HEK293 (cell line): Measurements from ENCODE around the gene LRP1-AS.

Source experiments
- BCL11A ChIP-seq: fragments of 450-650 bp; formaldehyde crosslinking; IDR thresholded peaks from 2 replicates; pipeline ENCODE4 v1.5.1; 2016; ENCODE audit warnings: low read depth, missing biosample characterization, missing genetic modification characterization
- GLI2 ChIP-seq: fragments of 450-650 bp; formaldehyde crosslinking; IDR thresholded peaks from 2 replicates; pipeline ENCODE4; 2017; ENCODE audit warnings: missing biosample characterization, missing genetic modification characterization, low read depth, borderline replicate concordance
- GLIS2 ChIP-seq: fragments of 450-650 bp; formaldehyde crosslinking; IDR thresholded peaks from 2 replicates; pipeline ENCODE4 v1.5.1; 2016; ENCODE audit warnings: missing biosample characterization, missing genetic modification characterization
- HOXD13 ChIP-seq: sonication (generic); formaldehyde crosslinking; IDR thresholded peaks from 2 replicates; pipeline ENCODE4 v1.8.0; 2022; ENCODE audit warnings: missing genetic modification reagents, borderline replicate concordance
- KLF7 ChIP-seq: fragments of 450-650 bp; formaldehyde crosslinking; IDR thresholded peaks from 2 replicates; pipeline ENCODE4 v1.5.1; 2016; ENCODE audit warnings: missing biosample characterization, missing genetic modification characterization, borderline replicate concordance
- PRDM1 ChIP-seq: fragments of 450-650 bp; formaldehyde crosslinking; IDR thresholded peaks from 2 replicates; pipeline ENCODE4; 2016; ENCODE audit warnings: missing biosample characterization, missing genetic modification characterization
- SCRT1 ChIP-seq: fragments of 450-650 bp; formaldehyde crosslinking; IDR thresholded peaks from 2 replicates; pipeline ENCODE4 v1.5.1; 2016; ENCODE audit warnings: missing biosample characterization, missing genetic modification characterization, borderline replicate concordance
- SETDB1 ChIP-seq: IDR thresholded peaks from one replicate; pipeline ENCODE4 v1.6.1; 2017; ENCODE audit warnings: mild to moderate bottlenecking, low read length, moderate library complexity, mixed read lengths; ENCODE audit not compliant: insufficient read length
- YY1 ChIP-seq: fragments of 450-650 bp; formaldehyde crosslinking; IDR thresholded peaks from 2 replicates; pipeline ENCODE4 v1.5.1; 2018; ENCODE audit warnings: missing biosample characterization, missing genetic modification characterization
- ZBTB8A ChIP-seq: fragments of 450-650 bp; formaldehyde crosslinking; IDR thresholded peaks from 2 replicates; pipeline ENCODE4 v1.5.1; 2016; ENCODE audit warnings: missing biosample characterization, missing genetic modification characterization
- ZFP69B ChIP-seq: fragments of 450-650 bp; formaldehyde crosslinking; IDR thresholded peaks from 2 replicates; pipeline ENCODE4 v1.5.1; 2016; ENCODE audit warnings: missing biosample characterization, missing genetic modification characterization
- ZNF10 ChIP-seq: fragments of 450-650 bp; formaldehyde crosslinking; IDR thresholded peaks from 2 replicates; pipeline ENCODE4 v1.5.1; 2017; ENCODE audit warnings: missing biosample characterization, missing genetic modification characterization
- ZNF211 ChIP-seq: fragments of 450-650 bp; formaldehyde crosslinking; IDR thresholded peaks from 2 replicates; pipeline ENCODE4 v1.5.1; 2016; ENCODE audit warnings: low read depth, missing biosample characterization, missing genetic modification characterization
- ZNF223 ChIP-seq: fragments of 450-650 bp; formaldehyde crosslinking; IDR thresholded peaks from 2 replicates; pipeline ENCODE4 v1.5.1; 2016; ENCODE audit warnings: missing biosample characterization, missing genetic modification characterization
- ZNF23 ChIP-seq: fragments of 450-650 bp; formaldehyde crosslinking; IDR thresholded peaks from 2 replicates; pipeline ENCODE4 v1.5.1; 2016; ENCODE audit warnings: missing biosample characterization, missing genetic modification characterization, borderline replicate concordance
- ZNF239 ChIP-seq: fragments of 450-650 bp; formaldehyde crosslinking; IDR thresholded peaks from 2 replicates; pipeline ENCODE4 v1.5.1; 2016; ENCODE audit warnings: missing biosample characterization, missing genetic modification characterization
- ZNF311 ChIP-seq: fragments of 450-650 bp; formaldehyde crosslinking; IDR thresholded peaks from 2 replicates; pipeline ENCODE4 v1.5.1; 2017; ENCODE audit warnings: missing biosample characterization, missing genetic modification characterization, borderline replicate concordance
- ZNF341 ChIP-seq: fragments of 450-650 bp; formaldehyde crosslinking; IDR thresholded peaks from 2 replicates; pipeline ENCODE4; 2016; ENCODE audit warnings: low read depth, missing biosample characterization, missing genetic modification characterization
- ZNF354C ChIP-seq: fragments of 450-650 bp; formaldehyde crosslinking; IDR thresholded peaks from 2 replicates; pipeline ENCODE4 v1.5.1; 2016; ENCODE audit warnings: missing biosample characterization, missing genetic modification characterization, low read depth, borderline replicate concordance
- ZNF37A ChIP-seq: fragments of 450-650 bp; IDR thresholded peaks from 2 replicates; pipeline ENCODE4 v1.5.1; 2018; ENCODE audit warnings: missing biosample characterization, missing genetic modification characterization
- ZNF501 ChIP-seq: fragments of 450-650 bp; formaldehyde crosslinking; IDR thresholded peaks from 2 replicates; pipeline ENCODE4 v1.5.1; 2016; ENCODE audit warnings: missing biosample characterization, missing genetic modification characterization
- ZNF549 ChIP-seq: fragments of 450-650 bp; IDR thresholded peaks from 2 replicates; pipeline ENCODE4 v1.5.1; 2018; ENCODE audit warnings: missing biosample characterization, missing genetic modification characterization, mild to moderate bottlenecking, inconsistent platforms, moderate library complexity
- ZNF624 ChIP-seq: fragments of 450-650 bp; formaldehyde crosslinking; IDR thresholded peaks from 2 replicates; pipeline ENCODE4 v1.5.1; 2017; ENCODE audit warnings: missing biosample characterization, missing genetic modification characterization
- ZNF626 ChIP-seq: fragments of 450-650 bp; sonication (Bioruptor Pico); formaldehyde crosslinking; IDR thresholded peaks from 2 replicates; pipeline ENCODE4 v1.5.1; 2018; ENCODE audit warnings: missing biosample characterization, missing genetic modification characterization, inconsistent platforms
- ZNF707 ChIP-seq: fragments of 450-650 bp; formaldehyde crosslinking; IDR thresholded peaks from 2 replicates; pipeline ENCODE4 v1.5.1; 2016; ENCODE audit warnings: missing biosample characterization, missing genetic modification characterization
- ZNF768 ChIP-seq: fragments of 450-650 bp; formaldehyde crosslinking; IDR thresholded peaks from 2 replicates; pipeline ENCODE4 v1.5.1; 2018; ENCODE audit warnings: missing biosample characterization, mild to moderate bottlenecking, missing genetic modification characterization
- ZNF776 ChIP-seq: fragments of 450-650 bp; formaldehyde crosslinking; IDR thresholded peaks from 2 replicates; pipeline ENCODE4 v1.5.0; 2017; ENCODE audit warnings: missing biosample characterization, missing genetic modification characterization, borderline replicate concordance
- ZNF792 ChIP-seq: fragments of 450-650 bp; formaldehyde crosslinking; IDR thresholded peaks from 2 replicates; pipeline ENCODE4 v1.5.1; 2016; ENCODE audit warnings: missing biosample characterization, missing genetic modification characterization
- ZSCAN23 ChIP-seq: fragments of 450-650 bp; formaldehyde crosslinking; IDR thresholded peaks from 2 replicates; pipeline ENCODE4 v1.5.1; 2016; ENCODE audit warnings: missing biosample characterization, missing genetic modification characterization
- TF ChIP-seq, protein P1 (sequence below): fragments of 450-650 bp; formaldehyde crosslinking; IDR thresholded peaks from 2 replicates; pipeline ENCODE4 v1.5.1; 2016; ENCODE audit warnings: missing biosample characterization, missing genetic modification characterization
- TF ChIP-seq, protein P2 (sequence below): fragments of 450-650 bp; formaldehyde crosslinking; conservative IDR thresholded peaks from 2 replicates; pipeline ENCODE4 v1.5.1; 2016; ENCODE audit warnings: low read depth, missing biosample characterization, missing genetic modification characterization
- TF ChIP-seq, protein P3 (sequence below): fragments of 450-650 bp; formaldehyde crosslinking; IDR thresholded peaks from 2 replicates; pipeline ENCODE4 v1.5.1; 2016; ENCODE audit warnings: missing biosample characterization, missing genetic modification characterization
- TF ChIP-seq, protein P4 (sequence below): fragments of 450-650 bp; formaldehyde crosslinking; IDR thresholded peaks from 2 replicates; pipeline ENCODE4 v1.5.1; 2016; ENCODE audit warnings: missing biosample characterization, missing genetic modification characterization

LRP1-AS gene

DNA sequence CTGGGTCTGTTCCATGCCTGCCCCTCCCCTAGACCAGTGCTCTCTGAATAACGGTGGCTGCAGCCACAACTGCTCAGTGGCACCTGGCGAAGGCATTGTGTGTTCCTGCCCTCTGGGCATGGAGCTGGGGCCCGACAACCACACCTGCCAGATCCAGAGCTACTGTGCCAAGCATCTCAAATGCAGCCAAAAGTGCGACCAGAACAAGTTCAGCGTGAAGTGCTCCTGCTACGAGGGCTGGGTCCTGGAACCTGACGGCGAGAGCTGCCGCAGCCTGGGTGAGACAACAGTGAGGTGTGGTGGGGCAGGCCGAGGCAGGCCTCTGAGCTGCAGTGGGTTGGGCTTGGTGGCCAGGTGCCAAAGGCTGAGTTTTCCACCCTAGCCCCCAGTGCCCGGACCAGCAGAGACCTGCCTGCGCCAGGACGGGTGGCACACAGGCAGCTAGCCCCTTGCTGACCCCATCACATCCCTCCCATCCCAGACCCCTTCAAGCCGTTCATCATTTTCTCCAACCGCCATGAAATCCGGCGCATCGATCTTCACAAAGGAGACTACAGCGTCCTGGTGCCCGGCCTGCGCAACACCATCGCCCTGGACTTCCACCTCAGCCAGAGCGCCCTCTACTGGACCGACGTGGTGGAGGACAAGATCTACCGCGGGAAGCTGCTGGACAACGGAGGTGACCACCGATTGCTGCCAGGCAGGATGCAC is 28.2 kb upstream of the LRP1-AS start (continued):
- TF ChIP-seq ZNF341 (tag by site-specific recombination) (no peak), ZNF792 (tag by site-specific recombination) (no peak), SCRT1 (tag by site-specific recombination) (no peak), ZNF223 (tag by site-specific recombination) (peak; percentile 87), ZNF211 (tag by site-specific recombination) (no peak), SETDB1 (no peak), ZNF776 (tag by site-specific recombination) (no peak), GLIS2 (tag by site-specific recombination) (no peak), YY1 (no peak), ZNF707 (no peak), ZNF768 (tag by site-specific recombination) (no peak), ZNF624 (tag by site-specific recombination) (no peak), BCL11A (peak; percentile 85; the same call in 1 of the 2 replicates), ZNF10 (tag by site-specific recombination) (no peak), ZNF311 (tag by site-specific recombination) (no peak), ZNF626 (tag by site-specific recombination) (no peak), ZNF354C (tag by site-specific recombination) (no peak), ZBTB8A (peak; percentile 73), ZNF549 (tag by site-specific recombination) (no peak), ZFP69B (tag by site-specific recombination) (no peak), HOXD13 (CRISPR knock-in tag) (no peak), ZNF239 (tag by site-specific recombination) (no peak), ZSCAN23 (tag by site-specific recombination) (0 out of 2 replicates have a peak, but pooled peaks have one; percentile 65), PRDM1 (no peak), ZNF501 (tag by site-specific recombination) (peak; percentile 57; the same call in 1 of the 2 replicates), ZNF37A (no peak), GLI2 (tag by site-specific recombination) (no peak), KLF7 (tag by site-specific recombination) (no peak), ZNF23 (no peak)
- TF ChIP-seq, protein P1, sequence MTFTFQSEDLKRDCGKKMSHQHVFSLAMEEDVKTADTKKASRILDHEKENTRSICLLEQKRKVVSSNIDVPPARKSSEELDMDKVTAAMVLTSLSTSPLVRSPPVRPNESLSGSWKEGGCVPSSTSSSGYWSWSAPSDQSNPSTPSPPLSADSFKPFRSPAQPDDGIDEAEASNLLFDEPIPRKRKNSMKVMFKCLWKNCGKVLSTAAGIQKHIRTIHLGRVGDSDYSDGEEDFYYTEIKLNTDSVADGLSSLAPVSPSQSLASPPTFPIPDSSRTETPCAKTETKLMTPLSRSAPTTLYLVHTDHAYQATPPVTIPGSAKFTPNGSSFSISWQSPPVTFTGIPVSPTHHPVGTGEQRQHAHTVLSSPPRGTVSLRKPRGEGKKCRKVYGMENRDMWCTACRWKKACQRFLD (tag by site-specific recombination) = no peak
- TF ChIP-seq, protein P2, sequence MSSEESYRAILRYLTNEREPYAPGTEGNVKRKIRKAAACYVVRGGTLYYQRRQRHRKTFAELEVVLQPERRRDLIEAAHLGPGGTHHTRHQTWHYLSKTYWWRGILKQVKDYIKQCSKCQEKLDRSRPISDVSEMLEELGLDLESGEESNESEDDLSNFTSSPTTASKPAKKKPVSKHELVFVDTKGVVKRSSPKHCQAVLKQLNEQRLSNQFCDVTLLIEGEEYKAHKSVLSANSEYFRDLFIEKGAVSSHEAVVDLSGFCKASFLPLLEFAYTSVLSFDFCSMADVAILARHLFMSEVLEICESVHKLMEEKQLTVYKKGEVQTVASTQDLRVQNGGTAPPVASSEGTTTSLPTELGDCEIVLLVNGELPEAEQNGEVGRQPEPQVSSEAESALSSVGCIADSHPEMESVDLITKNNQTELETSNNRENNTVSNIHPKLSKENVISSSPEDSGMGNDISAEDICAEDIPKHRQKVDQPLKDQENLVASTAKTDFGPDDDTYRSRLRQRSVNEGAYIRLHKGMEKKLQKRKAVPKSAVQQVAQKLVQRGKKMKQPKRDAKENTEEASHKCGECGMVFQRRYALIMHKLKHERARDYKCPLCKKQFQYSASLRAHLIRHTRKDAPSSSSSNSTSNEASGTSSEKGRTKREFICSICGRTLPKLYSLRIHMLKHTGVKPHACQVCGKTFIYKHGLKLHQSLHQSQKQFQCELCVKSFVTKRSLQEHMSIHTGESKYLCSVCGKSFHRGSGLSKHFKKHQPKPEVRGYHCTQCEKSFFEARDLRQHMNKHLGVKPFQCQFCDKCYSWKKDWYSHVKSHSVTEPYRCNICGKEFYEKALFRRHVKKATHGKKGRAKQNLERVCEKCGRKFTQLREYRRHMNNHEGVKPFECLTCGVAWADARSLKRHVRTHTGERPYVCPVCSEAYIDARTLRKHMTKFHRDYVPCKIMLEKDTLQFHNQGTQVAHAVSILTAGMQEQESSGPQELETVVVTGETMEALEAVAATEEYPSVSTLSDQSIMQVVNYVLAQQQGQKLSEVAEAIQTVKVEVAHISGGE (tag by site-specific recombination) = peak; percentile 30; the same call in 1 of the 2 replicates
- TF ChIP-seq, protein P3, sequence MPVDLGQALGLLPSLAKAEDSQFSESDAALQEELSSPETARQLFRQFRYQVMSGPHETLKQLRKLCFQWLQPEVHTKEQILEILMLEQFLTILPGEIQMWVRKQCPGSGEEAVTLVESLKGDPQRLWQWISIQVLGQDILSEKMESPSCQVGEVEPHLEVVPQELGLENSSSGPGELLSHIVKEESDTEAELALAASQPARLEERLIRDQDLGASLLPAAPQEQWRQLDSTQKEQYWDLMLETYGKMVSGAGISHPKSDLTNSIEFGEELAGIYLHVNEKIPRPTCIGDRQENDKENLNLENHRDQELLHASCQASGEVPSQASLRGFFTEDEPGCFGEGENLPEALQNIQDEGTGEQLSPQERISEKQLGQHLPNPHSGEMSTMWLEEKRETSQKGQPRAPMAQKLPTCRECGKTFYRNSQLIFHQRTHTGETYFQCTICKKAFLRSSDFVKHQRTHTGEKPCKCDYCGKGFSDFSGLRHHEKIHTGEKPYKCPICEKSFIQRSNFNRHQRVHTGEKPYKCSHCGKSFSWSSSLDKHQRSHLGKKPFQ (tag by site-specific recombination) = no peak
- TF ChIP-seq, protein P4, sequence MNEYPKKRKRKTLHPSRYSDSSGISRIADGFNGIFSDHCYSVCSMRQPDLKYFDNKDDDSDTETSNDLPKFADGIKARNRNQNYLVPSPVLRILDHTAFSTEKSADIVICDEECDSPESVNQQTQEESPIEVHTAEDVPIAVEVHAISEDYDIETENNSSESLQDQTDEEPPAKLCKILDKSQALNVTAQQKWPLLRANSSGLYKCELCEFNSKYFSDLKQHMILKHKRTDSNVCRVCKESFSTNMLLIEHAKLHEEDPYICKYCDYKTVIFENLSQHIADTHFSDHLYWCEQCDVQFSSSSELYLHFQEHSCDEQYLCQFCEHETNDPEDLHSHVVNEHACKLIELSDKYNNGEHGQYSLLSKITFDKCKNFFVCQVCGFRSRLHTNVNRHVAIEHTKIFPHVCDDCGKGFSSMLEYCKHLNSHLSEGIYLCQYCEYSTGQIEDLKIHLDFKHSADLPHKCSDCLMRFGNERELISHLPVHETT (tag by site-specific recombination) = peak; percentile 17; the same call in 1 of the 2 replicates
